Measurements from ENCODE around the gene AFG1L.

GRCh38 chr6:108287373-108287772 lies 7.5 kb upstream of the AFG1L start:
- TF ChIP-seq USF1 (CRISPR knock-in tag; IDR thresholded peaks at IDR 0.05) (no peak), CTCF (IDR thresholded peaks at IDR 0.05) (no peak), ZNF232 (CRISPR knock-in tag; IDR thresholded peaks at IDR 0.05) (no peak), NR1H2 (CRISPR knock-in tag; IDR thresholded peaks at IDR 0.05) (no peak), MAX (CRISPR knock-in tag; IDR thresholded peaks at IDR 0.05) (no peak), ZNF512 (CRISPR knock-in tag; IDR thresholded peaks at IDR 0.05; ENCODE audit: borderline replicate concordance) (no peak), EMX1 (CRISPR knock-in tag; IDR thresholded peaks at IDR 0.05) (no peak), E2F1 (CRISPR knock-in tag; IDR thresholded peaks at IDR 0.05) (no peak)
